Uterus (tissue), 4 donors: Measurements from ENCODE around the gene ID2. TPM values are rescaled to one million over a fixed set of nuclear protein-coding genes. Genes with fewer than 3 reads are reported as not detected.

Experiments used
- DNase-seq, 2 donors: peaks; one replicate each; pipeline ENCODE4 v3.0.0-alpha.2; 2019 to 2020
- H3K27ac ChIP-seq, 2 donors: fragments of 200-600 bp; sonication (generic); 1 replicate in 1 of 2; 2 replicates in 1 of 2; pipeline ENCODE4 v1.5.1; 2016 to 2018
- H3K27me3 ChIP-seq, 2 donors: fragments of 200-600 bp; sonication (generic); one replicate each; pipeline ENCODE4 v1.5.1; 2018 to 2019; ENCODE audit warnings: control low read depth in 1 of 2
- H3K36me3 ChIP-seq, 2 donors: fragments of 200-600 bp; sonication (generic); one replicate each; pipeline ENCODE4 v1.5.1; 2019; ENCODE audit warnings: control low read depth in 1 of 2
- H3K4me1 ChIP-seq, 2 donors: fragments of 200-600 bp; sonication (generic); one replicate each; pipeline ENCODE4 v1.5.1; 2018 to 2019; ENCODE audit warnings: control low read depth in 1 of 2
- H3K4me3 ChIP-seq, 2 donors: fragments of 200-600 bp; sonication (generic); 1 replicate in 1 of 2; 2 replicates in 1 of 2; pipeline ENCODE4 v1.5.1; 2018 to 2019; ENCODE audit warnings: mild to moderate bottlenecking in 1 of 2
- H3K9me3 ChIP-seq, 2 donors: fragments of 200-600 bp; sonication (generic); one replicate each; pipeline ENCODE4 v1.5.1; 2019; ENCODE audit warnings: control low read depth in 1 of 2
- POLR2A ChIP-seq, 2 donors: fragments of 450-650 bp; IDR thresholded peaks; one replicate each; pipeline ENCODE4 v1.6.1; 2016; ENCODE audit warnings: antibody characterized with exemption in 2 of 2, mild to moderate bottlenecking in 1 of 2, moderate library complexity in 1 of 2
- intact Hi-C: fragments of 100-400 bp; cut with DNase I; formaldehyde crosslinking; loops from one replicate; pipeline ENCODE4 v1.15.1; 2023; ENCODE audit warnings: low total_unique reads
- total RNA-seq, 4 donors: library from RNA; depleted of rRNA in 3 of 4; stranded (reverse); fragments of >200 nt in 3 of 4; gene quantifications; one replicate each; pipeline versions ENCODE4 v1.1.0 to v1.2.4, GENCODE V29; 2014 to 2023
- TF ChIP-seq, protein P1 (sequence below), 4 experiments: fragments of 200-600 bp in 2 of 4; fragments of 450-650 bp in 2 of 4; sonication (generic) in 2 of 4; IDR thresholded peaks; one replicate each; pipeline ENCODE4 v1.5.1; 2016 to 2019; ENCODE audit warnings: antibody characterized with exemption in 4 of 4, mild to moderate bottlenecking in 2 of 4, moderate library complexity in 1 of 4
- donor health status: DM: yes; HTN: yes; CAD: no.

Gene ID2
- total RNA-seq, 4 donors from 2014 or later = 36.9 to 341 (median 176) TPM

- Histone ChIP-seq H3K27ac (no peak overlapping the region), H3K36me3 (no peaks in the 10 kb centered on the region), H3K9me3 (no peaks in the 10 kb centered on the region), H3K4me1 (no peaks in the 10 kb centered on the region), H3K27me3 (no peaks in the 10 kb centered on the region), H3K4me3 (no peak overlapping the region)
- TF ChIP-seq, protein P1, sequence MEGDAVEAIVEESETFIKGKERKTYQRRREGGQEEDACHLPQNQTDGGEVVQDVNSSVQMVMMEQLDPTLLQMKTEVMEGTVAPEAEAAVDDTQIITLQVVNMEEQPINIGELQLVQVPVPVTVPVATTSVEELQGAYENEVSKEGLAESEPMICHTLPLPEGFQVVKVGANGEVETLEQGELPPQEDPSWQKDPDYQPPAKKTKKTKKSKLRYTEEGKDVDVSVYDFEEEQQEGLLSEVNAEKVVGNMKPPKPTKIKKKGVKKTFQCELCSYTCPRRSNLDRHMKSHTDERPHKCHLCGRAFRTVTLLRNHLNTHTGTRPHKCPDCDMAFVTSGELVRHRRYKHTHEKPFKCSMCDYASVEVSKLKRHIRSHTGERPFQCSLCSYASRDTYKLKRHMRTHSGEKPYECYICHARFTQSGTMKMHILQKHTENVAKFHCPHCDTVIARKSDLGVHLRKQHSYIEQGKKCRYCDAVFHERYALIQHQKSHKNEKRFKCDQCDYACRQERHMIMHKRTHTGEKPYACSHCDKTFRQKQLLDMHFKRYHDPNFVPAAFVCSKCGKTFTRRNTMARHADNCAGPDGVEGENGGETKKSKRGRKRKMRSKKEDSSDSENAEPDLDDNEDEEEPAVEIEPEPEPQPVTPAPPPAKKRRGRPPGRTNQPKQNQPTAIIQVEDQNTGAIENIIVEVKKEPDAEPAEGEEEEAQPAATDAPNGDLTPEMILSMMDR (IDR thresholded peaks at IDR 0.05) = no peak
- no peak for TF ChIP-seq POLR2A (IDR thresholded peaks at IDR 0.05)
- intact Hi-C loops = no loop called here
- no peak for DNase-seq
Observed at GRCh38 chr2:8719528-8719927, 37.7 kb downstream of the ID2 start.

- H3K27me3 ChIP-seq = no peaks in the 10 kb centered on the region
- intact Hi-C loops = no loop called here
- H3K4me3 ChIP-seq = no peak overlapping the region
- DNase-seq = no peak
- H3K36me3 ChIP-seq = no peaks in the 10 kb centered on the region
- no peak for TF ChIP-seq POLR2A (IDR thresholded peaks at IDR 0.05)
- TF ChIP-seq, protein P1 (IDR thresholded peaks at IDR 0.05) = no peak
- no peaks in the 10 kb centered on the region for H3K9me3 ChIP-seq
- H3K4me1 ChIP-seq = no peaks in the 10 kb centered on the region
- no peak overlapping the region for H3K27ac ChIP-seq
Observed at GRCh38 chr2:8720741-8721140, 38.9 kb downstream of the ID2 start.

DNA sequence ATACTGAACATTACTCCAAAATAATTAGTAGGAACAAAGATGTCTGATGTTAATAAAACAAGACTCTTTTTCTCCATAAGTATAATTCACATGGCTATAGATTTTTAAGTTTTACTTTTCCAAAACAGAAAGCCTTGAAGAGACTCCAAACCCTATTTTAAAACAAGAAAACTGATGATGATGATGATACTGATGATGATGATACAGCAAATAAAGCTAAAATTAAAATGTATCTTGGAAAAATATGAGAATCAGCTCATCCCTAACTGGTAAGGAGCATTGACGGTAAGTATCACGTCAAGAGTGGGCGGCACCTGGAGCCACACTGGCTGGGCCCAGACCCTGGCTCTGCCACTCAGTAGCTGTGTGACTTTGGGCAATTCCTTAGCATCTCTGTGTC, 39.6 kb downstream of the ID2 start:
- no peak for DNase-seq
- Histone ChIP-seq H3K27ac (no peak overlapping the region), H3K27me3 (no peaks in the 10 kb centered on the region), H3K4me3 (no peak overlapping the region), H3K9me3 (no peaks in the 10 kb centered on the region), H3K4me1 (no peaks in the 10 kb centered on the region), H3K36me3 (no peaks in the 10 kb centered on the region)
- no peak for TF ChIP-seq POLR2A (IDR thresholded peaks at IDR 0.05)
- TF ChIP-seq, protein P1 (IDR thresholded peaks at IDR 0.05) = no peak
- intact Hi-C loops = no loop called here

GRCh38 chr2:8722986-8723385, 41.1 kb downstream of the ID2 start:
- Histone ChIP-seq H3K9me3 (no peaks in the 10 kb centered on the region), H3K27me3 (no peaks in the 10 kb centered on the region), H3K27ac (no peak overlapping the region), H3K36me3 (no peaks in the 10 kb centered on the region), H3K4me1 (no peaks in the 10 kb centered on the region), H3K4me3 (no peak overlapping the region)
- TF ChIP-seq POLR2A (IDR thresholded peaks at IDR 0.05) = no peak
- TF ChIP-seq, protein P1 (IDR thresholded peaks at IDR 0.05) = no peak
- intact Hi-C loops = no loop called here
- DNase-seq = no peak

DNA sequence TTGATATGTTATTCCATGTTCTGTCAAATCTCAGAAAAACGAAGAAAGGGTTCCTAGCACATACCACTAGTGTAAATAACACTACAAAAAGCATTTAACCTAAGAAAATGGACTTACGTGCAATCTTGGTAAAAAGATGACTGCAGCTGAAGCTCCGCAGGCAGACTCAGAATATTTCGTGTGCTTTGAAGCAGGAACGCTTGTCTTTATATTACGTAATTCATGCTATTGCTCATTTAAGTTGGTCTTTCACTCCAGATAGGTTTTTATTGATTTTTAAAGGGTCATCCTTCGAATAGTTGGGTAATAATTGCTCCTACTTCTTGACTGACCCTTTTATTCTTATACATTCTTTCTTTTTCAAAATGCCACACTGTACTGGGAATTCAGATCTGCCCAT, 44.0 kb downstream of the ID2 start:
- H3K4me3 ChIP-seq = no peak overlapping the region
- H3K4me1 ChIP-seq = no peaks in the 10 kb centered on the region
- TF ChIP-seq POLR2A (IDR thresholded peaks at IDR 0.05) = no peak
- H3K27me3 ChIP-seq = no peaks in the 10 kb centered on the region
- H3K27ac ChIP-seq = no peak overlapping the region
- H3K9me3 ChIP-seq = no peaks in the 10 kb centered on the region
- intact Hi-C loops = no loop called here
- no peaks in the 10 kb centered on the region for H3K36me3 ChIP-seq
- no peak for DNase-seq
